ENCODE results near the gene FGGY. TPM values are rescaled to one million over a fixed set of nuclear protein-coding genes. Genes with fewer than 3 reads are reported as not detected.

The FGGY gene
- total RNA-seq, 1 experiment from 2014 or later, result 14.6 TPM

DNA sequence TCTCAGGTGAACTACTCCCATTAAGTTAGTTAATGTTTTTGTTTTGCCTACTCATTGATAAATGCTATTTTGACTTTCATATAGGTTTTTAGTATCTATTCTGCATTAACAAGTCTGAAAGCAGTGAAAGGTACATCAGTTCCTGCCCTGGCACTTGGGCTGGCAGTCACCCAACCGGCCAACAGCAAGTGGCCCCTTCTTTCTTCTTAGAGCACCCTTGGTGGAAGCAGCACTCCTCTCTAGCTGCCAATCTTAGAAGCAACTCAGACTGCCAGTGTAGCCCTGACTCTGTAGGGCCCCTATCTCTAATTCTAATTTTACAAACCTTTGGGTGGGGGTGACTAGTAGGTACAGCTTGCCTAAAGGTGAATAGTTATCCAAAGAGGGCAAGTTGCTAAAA lies 155.7 kb downstream of the FGGY start:
- WGBS (ENCODE audit: extremely low coverage, insufficient read length, low lambda C conversion rate), result no CpG with 5 or more reads among the region's 1 CpG
- H4K20me1 ChIP-seq (ENCODE audit: control insufficient read depth, insufficient read depth, insufficient read length), result no peaks in the 10 kb centered on the region
- no peak overlapping the region for H2BK120ac ChIP-seq (ENCODE audit: low read depth, low read length, poor library complexity, severe bottlenecking)
- H3K36me3 Mint-ChIP-seq (ENCODE audit: insufficient read depth in 1 of 3, low read depth in 3 of 3), result no peaks in the 10 kb centered on the region
- H2BK20ac ChIP-seq (ENCODE audit: low read depth, low read length, poor library complexity, severe bottlenecking), result no peak overlapping the region
- TF ChIP-seq, protein P1, sequence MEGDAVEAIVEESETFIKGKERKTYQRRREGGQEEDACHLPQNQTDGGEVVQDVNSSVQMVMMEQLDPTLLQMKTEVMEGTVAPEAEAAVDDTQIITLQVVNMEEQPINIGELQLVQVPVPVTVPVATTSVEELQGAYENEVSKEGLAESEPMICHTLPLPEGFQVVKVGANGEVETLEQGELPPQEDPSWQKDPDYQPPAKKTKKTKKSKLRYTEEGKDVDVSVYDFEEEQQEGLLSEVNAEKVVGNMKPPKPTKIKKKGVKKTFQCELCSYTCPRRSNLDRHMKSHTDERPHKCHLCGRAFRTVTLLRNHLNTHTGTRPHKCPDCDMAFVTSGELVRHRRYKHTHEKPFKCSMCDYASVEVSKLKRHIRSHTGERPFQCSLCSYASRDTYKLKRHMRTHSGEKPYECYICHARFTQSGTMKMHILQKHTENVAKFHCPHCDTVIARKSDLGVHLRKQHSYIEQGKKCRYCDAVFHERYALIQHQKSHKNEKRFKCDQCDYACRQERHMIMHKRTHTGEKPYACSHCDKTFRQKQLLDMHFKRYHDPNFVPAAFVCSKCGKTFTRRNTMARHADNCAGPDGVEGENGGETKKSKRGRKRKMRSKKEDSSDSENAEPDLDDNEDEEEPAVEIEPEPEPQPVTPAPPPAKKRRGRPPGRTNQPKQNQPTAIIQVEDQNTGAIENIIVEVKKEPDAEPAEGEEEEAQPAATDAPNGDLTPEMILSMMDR (conservative IDR thresholded peaks at IDR 0.05), result no peak
- no peak overlapping the region for H2BK15ac ChIP-seq (ENCODE audit: low read depth, low read length)
- no peaks in the 10 kb centered on the region for H3K9me3 Mint-ChIP-seq
- no peak overlapping the region for H3K18ac ChIP-seq (ENCODE audit: insufficient read length, low read depth, low read length)
- H4K5ac ChIP-seq (ENCODE audit: insufficient read length, low read depth, low read length), result no peak overlapping the region
- H3K4me3 Mint-ChIP-seq, result no peak overlapping the region
- no peak overlapping the region for H3K27ac Mint-ChIP-seq
- no peaks in the 10 kb centered on the region for H3K27me3 ChIP-seq (ENCODE audit: insufficient read depth, low read length)
- H2BK5ac ChIP-seq (ENCODE audit: insufficient read length, low read length), result no peak overlapping the region
- H2BK12ac ChIP-seq (ENCODE audit: insufficient read length, low read depth, low read length), result no peak overlapping the region
- no peaks in the 10 kb centered on the region for H3K23me2 ChIP-seq (ENCODE audit: insufficient read length, low read depth, low read length, poor library complexity, severe bottlenecking)
- H3K56ac ChIP-seq (ENCODE audit: insufficient read length, low read depth, low read length), result no peak overlapping the region
- H2AFZ ChIP-seq (ENCODE audit: low read length), result no peak overlapping the region
- H3K4ac ChIP-seq (ENCODE audit: low read depth, low read length), result no peak overlapping the region
- no peak overlapping the region for H3K27ac ChIP-seq (ENCODE audit: insufficient read length, low read depth, low read length)
- H3K9me3 ChIP-seq (ENCODE audit: control insufficient read depth, low read depth, low read length), result no peaks in the 10 kb centered on the region
- no peak overlapping the region for H3K4me2 ChIP-seq (ENCODE audit: insufficient read depth, insufficient read length, low read length)
- no peaks in the 10 kb centered on the region for H3K27me3 Mint-ChIP-seq (ENCODE audit: low read depth)
- H3K23ac ChIP-seq (ENCODE audit: insufficient read length, low read depth, low read length), result no peak overlapping the region
- no peak overlapping the region for H3T11ph ChIP-seq (ENCODE audit: low read length)
- H2AK5ac ChIP-seq (ENCODE audit: insufficient read length, low read length), result no peak overlapping the region
- H3K4me1 Mint-ChIP-seq, result peaks cover 0 to under 1% of the 10 kb centered on the region in 2 experiments; a peak in 1 of 4 replicates
- H4K8ac ChIP-seq (replicated peaks; ENCODE audit: insufficient read length, low read depth, low read length), result no peak overlapping the region
- no peak overlapping the region for H3K9ac ChIP-seq (ENCODE audit: extremely low read depth, insufficient read length, low read length)
- no peak overlapping the region for H4K91ac ChIP-seq (ENCODE audit: insufficient read length, low read depth, low read length)
- H3K4me1 ChIP-seq (ENCODE audit: insufficient read depth, low read length), result no peaks in the 10 kb centered on the region
- no peak for DNase-seq
- H3K79me2 ChIP-seq (ENCODE audit: insufficient read depth, low read length), result no peaks in the 10 kb centered on the region
- no peak overlapping the region for H3K14ac ChIP-seq (ENCODE audit: insufficient read depth, low read length)
- no peaks in the 10 kb centered on the region for H3K79me1 ChIP-seq (ENCODE audit: insufficient read depth, low read depth, low read length, poor library complexity, severe bottlenecking)
